GM12892 (cell line): ENCODE data around the gene RDM1.

ENCODE experiments used
- POLR2A ChIP-seq: IDR thresholded peaks from 2 replicates; pipeline ENCODE4 v1.6.1; 2011; ENCODE audit warnings: low read depth, low read length, control low read depth
- POLR2AphosphoS5 ChIP-seq: IDR thresholded peaks from 2 replicates; pipeline ENCODE4 v1.6.1; 2011; ENCODE audit warnings: low read depth, low read length, control low read depth
- TAF1 ChIP-seq: IDR thresholded peaks from 2 replicates; pipeline ENCODE4 v1.6.1; 2011; ENCODE audit warnings: low read depth, mild to moderate bottlenecking, control low read depth, low read length, borderline replicate concordance

DNA sequence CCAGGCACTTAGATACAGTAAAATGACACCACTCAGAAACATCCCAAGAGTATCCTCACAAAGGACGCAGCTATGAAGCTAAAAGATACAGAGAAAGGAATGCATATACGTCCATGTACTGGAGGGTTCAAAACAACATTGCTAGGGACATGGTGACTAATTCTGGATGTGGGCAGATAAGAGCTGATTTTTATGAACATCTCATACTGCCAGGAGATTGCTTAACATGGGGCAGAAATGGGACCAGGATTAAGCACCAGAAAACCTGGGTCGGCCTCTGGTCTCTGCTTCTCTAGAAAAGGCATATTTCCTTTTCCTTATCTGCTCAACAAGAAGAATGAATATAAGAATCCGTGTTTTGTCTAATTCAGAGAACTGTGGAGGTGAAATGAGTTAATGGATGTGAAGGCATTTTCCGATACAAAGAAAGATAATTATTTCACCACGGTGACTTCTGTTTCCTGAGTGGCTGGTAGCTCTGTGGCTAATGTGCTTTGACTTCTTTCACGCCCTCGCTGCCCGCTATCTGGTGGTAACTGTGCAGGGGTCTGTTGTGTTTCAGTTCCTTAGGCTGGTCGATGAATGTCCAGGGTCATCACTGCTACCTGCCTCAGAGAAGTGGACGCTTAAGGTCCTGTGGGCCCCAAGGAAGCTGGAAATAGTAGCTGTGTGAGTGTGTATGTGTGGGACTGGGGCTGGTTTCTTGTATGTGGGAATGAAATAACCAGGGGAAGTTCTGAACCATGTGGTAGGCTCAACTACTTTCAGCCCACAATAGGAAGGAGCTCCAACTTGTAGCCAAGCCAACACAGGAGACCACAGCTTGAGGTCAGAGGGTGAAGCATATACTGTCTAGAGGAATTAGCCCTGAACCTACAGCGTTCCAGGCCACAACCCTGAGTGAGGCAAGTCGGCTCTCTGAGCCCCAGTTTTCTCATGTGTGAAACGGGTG, 34.7 kb downstream of the RDM1 start:
- no peak for TF ChIP-seq POLR2AphosphoS5
- no peak for TF ChIP-seq POLR2A
- no peak for TF ChIP-seq TAF1
